GM10266 (cell line): Measurements from ENCODE around the gene MAGEA4.

Experiments used
- DNase-seq: peaks from one replicate; pipeline ENCODE4 v3.0.0; 2012; ENCODE audit errors: extremely low spot score
- CTCF ChIP-seq: IDR thresholded peaks from 2 replicates; pipeline ENCODE4 v1.5.1; 2012; ENCODE audit warnings: mild to moderate bottlenecking, low read depth; ENCODE audit not compliant: control insufficient read depth, insufficient read depth; ENCODE audit errors: missing control alignments

MAGEA4 gene

GRCh38 chrX:151923648-151924047 is 11.0 kb downstream of the MAGEA4 start:
- no peak for TF ChIP-seq CTCF

GRCh38 chrX:151929126-151929525 is 16.4 kb downstream of the MAGEA4 start:
- no peak for DNase-seq
- TF ChIP-seq CTCF, result no peak

More at GRCh38 chrX:151923648-151924047, 11.0 kb downstream of the MAGEA4 start:
- DNase-seq, result no peak

GRCh38 chrX:151935358-151935757 is 22.7 kb downstream of the MAGEA4 start:
- no peak for TF ChIP-seq CTCF
- DNase-seq, result no peak

- DNase-seq, result no peak
- no peak for TF ChIP-seq CTCF
Observed at GRCh38 chrX:151938172-151938571, 25.5 kb downstream of the MAGEA4 start.

- no peak for DNase-seq
- TF ChIP-seq CTCF, result no peak
Observed at GRCh38 chrX:151954730-151955129, 42.0 kb downstream of the MAGEA4 start.

GRCh38 chrX:151958101-151958500 is 45.4 kb downstream of the MAGEA4 start:
- DNase-seq, result no peak
- no peak for TF ChIP-seq CTCF

GRCh38 chrX:151962034-151962433 is 49.3 kb downstream of the MAGEA4 start:
- no peak for TF ChIP-seq CTCF
- no peak for DNase-seq
